Stimulated activated CD4-positive, alpha-beta T cell treated with anti-CD3 and anti-CD28 coated beads, Interleukin-1b, Interleukin-23, amount 100 ng/mL, for 4 hours (primary cell): ENCODE measurements around the gene WWOX.

Source experiments
- DNase-seq, 2 donors: peaks; one replicate each; pipeline ENCODE4 v3.0.0-alpha.2; 2020; ENCODE audit warnings: low read depth in 2 of 2

WWOX gene

GRCh38 chr16:78903237-78903636 lies 803.8 kb downstream of the WWOX start:
- DNase-seq, result no peak

DNA sequence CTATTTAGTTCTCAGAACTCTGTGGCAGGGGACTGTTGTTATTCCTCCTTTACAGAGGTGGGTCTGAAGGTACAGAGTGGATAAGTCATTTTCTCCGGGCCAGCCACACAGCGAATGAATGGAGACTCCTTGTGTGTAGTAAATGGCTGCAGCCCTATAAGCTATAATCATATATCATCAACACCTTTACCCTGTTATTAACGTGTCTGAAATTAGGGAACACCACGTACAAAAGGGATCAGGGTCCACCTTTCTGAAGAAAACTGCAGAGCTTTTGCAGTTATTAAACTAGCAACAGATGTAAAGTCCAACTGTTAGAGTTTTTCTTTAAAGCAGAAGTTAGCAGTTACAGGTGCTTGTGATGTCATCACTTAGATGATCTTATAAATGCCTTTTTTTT lies 804.4 kb downstream of the WWOX start:
- DNase-seq, result no peak

DNA sequence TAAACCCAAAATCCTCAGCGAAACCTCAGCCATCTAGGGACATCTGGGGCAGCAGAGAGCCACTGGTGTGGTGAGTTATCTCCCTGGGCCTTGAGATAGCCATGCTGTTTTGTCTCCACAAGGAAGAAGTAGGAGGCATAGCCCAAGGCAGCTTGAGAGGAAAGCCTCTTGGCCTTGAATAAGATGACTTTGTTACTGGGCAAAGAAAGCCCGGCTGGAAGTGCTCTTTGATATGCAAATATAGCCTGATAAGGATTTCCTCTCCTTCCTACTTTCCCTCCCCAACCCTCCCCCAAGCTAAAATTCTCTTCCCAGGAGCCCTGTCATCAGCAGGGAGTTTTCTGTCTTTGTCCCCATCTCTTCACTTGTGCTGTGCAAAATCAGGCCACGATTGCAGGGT lies 806.7 kb downstream of the WWOX start:
- DNase-seq, result no peak

- DNase-seq, result no peak
Observed at GRCh38 chr16:78909226-78909625, 809.8 kb downstream of the WWOX start.

- no peak for DNase-seq
Observed at GRCh38 chr16:78915811-78916345, 816.4 kb downstream of the WWOX start.

DNA sequence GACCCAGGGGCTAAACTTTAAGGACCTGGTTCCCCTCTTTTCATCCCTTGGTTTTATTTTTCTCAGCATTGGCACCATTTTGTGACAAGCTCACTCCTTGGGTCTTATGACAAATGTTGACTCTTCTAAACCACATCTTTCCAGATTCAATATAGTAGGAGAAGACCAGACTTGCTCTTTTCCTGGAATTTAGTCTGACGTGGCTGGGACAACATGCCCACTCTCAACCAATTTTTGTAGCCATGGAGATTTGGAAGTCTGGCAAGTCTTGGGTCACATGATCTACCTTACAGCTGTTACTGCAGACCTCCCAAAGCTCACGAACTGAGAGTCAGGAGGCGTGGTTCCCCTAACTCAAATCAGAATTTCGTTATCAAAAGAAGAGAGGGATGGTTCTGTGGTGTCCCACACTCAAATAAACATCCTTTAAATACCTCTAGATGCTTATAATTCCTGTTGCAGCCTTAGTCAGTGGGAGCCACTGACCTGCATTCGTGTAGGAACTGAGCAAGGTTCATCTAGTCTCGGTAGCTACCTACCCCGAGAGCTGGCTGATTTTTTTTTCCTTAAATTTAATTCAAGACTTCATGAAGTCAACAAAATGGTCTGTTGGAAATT lies 817.6 kb downstream of the WWOX start:
- DNase-seq, result no peak

- DNase-seq, result no peak
Observed at GRCh38 chr16:78918805-78919305, 819.4 kb downstream of the WWOX start.

DNA sequence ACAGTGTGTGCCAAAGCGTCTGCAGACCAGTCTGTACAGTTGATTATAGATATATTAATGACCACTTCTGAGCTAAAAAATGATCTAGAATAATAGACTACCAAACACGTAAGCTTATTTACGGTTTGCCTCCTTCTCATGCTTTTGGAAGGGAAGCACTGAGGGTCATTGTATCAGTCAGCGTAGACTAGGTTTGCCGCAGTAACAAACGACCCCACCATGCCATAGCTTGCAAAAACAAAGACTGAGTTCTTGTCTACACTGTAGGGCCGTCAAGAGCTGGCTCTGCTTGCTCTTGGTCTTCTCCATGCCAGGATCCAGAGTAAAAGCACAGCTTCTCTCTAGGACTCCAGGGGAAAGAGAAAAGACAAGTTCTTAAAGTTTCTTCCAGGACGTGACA lies 820.4 kb downstream of the WWOX start:
- no peak for DNase-seq

DNA sequence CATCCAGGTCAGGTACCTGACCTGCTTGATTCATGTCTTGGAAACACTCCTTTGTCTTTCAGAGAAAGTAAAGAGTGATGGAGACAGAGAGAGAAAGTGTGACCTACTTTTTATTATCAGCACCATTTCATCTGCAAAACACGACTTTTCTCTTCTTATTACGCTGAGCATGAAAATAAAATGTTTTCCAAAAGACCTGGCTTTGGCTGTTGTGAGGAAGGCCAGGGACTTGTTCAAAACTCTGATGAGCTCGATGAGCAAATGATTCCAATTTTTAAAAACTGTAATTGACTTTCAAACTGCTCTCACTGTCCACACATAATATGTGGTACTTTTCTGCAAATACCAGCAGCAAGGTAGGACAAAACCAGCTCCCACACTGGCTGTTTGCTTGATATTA lies 821.2 kb downstream of the WWOX start:
- no peak for DNase-seq

DNA sequence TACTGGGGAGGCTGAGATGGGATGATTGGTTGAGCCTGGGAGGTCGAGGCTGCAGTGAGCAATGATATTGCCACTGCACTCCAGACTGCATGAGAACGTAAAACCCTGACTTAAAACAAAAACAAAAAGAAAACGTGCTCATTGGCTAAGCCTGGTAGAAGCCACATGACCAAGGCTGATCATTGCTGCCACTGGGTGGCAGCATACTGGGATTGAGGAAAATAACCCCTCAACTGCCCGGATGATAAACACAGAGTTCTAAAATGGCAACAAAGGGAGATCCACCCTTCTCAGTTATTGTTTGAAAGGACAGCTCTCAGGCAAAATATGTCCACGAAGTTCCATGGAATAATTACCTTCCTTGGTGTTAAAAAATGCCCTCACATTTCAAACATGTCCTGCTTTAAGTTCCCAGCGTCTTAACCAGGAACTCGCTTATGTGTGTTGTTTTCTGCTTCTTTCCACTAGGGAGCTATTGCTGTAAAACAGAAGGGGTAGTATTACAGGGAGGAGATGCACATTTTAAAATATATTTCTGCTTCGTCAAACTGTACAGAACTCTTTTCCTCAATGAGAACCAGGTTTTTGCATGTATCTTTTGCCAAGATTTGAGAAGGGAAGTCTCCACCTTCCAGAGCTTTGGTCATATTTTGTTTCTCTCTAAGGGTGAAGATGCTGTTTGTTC lies 825.8 kb downstream of the WWOX start:
- DNase-seq, result peak; percentile 8 to 29

DNA sequence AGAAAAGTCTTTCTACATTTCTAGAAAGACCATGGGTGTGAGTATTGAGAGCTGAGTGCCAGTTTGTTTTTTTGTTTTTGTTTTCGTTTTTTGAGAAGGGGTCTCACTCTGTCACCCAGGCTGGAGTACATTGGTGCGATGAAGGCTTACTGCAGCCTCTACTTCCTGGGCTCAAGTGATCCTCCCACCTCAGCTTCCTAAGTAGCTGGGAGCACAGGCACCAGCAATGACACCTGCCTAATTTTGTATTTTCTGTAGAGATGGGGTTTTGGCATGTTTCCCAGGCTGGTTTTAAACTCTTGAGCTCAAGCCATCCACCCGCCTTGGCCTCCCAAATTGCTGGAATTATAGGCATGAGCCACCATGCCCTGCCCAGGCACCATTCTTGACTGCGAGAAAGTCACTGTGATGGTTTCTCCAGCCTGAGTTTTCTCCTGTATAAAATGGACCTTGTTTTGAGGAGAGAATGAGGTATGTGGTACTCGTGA lies 827.3 kb downstream of the WWOX start:
- DNase-seq, result no peak

- no peak for DNase-seq
Observed at GRCh38 chr16:78927766-78928165, 828.3 kb downstream of the WWOX start.

- DNase-seq, result no peak
Observed at GRCh38 chr16:78929841-78930240, 830.4 kb downstream of the WWOX start.

DNA sequence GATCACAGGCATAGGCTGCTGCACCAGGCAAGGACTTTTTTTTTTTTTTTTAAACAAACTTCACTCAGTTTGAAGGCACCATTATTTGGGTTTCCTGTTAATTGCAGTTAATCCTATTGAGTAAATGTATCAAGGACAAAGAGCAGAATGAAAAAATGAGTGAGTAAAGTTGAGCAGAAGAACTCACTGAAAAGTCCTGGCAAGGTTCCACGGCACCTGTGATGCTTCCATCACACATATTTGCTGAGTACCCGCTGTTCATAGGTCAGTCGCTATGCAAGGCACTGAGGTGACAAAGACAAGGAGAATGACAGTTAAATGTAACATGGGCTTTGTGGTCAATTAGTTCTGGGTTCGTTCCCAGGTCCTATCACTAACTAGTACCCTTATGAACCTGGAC lies 831.1 kb downstream of the WWOX start:
- DNase-seq, result no peak

DNA sequence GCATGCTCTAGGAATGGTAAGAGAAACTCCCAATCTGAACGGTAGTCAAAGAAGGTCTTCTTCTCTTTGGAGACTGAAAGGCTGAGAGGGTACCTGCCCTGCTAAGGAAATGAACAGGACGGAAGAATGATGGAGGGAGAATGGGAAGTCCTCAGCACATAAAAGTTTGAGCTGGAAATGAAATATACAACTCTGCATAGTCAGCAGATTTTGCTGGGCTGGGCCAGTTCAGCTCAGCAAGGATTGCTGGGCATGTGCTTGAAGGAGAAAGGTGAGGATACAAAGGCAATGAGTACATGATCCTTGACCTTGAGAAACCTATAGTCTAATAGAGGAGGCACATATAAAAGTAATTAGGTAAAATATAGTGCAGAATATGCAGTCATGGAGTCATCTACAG lies 831.8 kb downstream of the WWOX start:
- DNase-seq, result no peak

DNA sequence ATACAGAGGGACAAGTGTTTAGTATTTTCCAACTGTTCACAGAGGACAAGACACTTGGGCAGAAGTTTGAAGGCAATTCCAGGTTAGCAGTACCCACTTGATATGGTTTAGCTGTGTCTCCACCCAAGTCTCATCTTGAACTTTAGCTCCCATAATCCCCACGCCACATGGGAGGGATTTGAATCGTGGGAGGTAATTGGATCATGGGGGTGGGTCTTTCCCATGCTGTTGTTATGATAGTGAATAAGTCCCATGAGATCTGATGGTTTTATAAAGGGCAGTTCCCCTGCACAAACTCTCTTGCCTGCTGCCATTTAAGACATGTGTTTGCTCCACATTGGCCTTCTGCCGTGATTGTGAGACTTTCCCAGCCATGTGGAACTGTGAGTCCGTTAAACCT lies 832.2 kb downstream of the WWOX start:
- no peak for DNase-seq

DNA sequence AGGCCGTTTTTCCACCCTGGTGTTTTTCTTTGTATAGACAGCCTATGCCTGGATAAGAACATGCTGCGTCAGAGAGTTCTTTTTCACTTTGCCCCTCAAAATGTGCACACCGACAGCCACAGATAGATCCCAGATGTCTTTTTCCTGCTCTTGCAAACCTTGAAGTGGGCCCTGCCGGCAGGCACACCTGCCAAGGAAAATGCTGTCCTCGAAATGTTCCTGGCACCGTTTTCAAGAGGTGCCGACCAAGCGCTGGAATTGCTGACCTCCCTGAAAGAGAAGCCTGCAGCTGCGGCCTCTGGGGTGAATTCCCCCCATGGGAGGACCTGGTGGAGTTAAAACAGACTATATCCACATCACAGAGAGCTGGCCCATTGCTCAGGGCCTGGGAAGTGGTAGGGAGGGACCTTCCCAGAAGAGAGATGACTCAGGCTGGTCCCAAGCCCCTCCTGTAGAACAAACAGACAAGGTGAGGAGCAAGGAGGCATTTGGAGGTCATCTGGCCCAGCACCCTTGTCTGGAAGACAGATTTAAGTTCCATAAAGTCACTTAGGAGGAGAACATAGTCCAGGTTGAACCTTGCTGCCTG lies 833.0 kb downstream of the WWOX start:
- no peak for DNase-seq

DNA sequence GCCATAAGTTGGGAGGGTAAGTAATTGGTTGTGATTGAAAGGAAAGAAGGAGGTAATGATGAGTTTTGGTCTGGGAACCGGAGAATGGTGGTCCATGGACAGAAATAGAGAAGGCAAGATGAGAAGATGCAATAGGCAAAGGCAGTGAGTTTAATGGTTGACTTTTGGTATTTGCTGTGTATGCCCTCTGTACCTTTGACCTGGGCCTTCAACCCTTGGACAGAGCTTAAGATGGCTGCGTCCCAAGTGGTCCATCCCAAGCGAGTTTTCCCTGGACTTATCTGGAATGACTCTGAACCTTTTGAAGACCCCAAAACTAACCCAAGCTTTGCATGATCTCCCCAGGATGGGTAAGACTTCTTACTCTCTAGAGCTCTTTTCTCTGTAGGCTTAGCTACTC lies 836.6 kb downstream of the WWOX start:
- DNase-seq, result no peak

DNA sequence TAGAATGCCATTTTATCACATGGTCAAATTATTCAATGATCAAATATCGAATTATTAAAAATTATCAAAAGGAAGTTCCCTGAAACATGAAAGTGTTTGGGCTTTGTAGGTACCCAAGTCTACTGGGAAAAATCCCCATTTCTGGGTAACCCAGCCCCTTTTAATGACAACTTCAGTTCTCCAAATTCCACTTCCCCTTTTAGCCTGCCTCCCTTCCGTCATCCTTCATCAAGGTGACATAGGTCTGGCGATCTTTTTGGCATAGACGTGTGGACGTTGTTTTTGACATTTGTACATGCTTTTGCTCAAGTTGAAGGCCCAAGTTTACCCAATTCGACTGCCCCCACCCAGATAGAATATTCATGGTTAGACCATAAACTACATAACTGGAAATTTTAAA lies 840.1 kb downstream of the WWOX start:
- DNase-seq, result no peak

DNA sequence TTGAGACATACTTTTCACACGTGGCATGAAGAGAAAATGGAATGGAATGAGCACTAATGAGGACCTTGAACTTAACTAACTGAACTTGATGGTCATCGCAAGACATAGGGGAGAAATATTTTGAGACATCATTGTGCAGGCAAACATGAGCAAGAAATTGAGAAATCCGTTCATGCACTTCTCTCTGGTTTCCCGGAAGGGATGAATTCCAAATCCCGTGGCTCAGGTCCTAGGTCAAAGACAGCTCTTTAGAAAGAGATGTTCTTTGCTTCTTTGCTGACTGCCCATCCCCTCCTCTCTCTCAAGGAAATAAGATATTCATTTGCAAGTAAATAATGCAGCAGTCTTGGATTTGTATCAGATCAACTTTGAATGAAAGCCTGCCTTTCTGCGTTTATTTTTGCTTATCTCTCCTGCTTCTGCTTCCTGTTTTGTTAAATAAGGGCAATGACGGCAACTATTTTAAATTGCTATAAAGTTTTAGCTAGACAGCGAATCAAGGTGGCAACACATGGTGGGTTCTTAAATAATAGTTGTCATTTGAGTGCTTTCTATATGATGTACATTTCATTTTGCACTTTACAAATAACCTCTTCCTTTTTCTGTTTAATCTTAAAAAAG lies 843.3 kb downstream of the WWOX start:
- no peak for DNase-seq

GRCh38 chr16:78945336-78945735 lies 845.9 kb downstream of the WWOX start:
- no peak for DNase-seq

- no peak for DNase-seq
Observed at GRCh38 chr16:78946556-78946955, 847.1 kb downstream of the WWOX start.
